ENCODE data around the gene GPR17. TPM values are rescaled to one million over a fixed set of nuclear protein-coding genes. Genes with fewer than 3 reads are reported as not detected.

The GPR17 gene
- total RNA-seq, 2 experiments from 2014 or later = 0.22 TPM; not detected in 1

DNA sequence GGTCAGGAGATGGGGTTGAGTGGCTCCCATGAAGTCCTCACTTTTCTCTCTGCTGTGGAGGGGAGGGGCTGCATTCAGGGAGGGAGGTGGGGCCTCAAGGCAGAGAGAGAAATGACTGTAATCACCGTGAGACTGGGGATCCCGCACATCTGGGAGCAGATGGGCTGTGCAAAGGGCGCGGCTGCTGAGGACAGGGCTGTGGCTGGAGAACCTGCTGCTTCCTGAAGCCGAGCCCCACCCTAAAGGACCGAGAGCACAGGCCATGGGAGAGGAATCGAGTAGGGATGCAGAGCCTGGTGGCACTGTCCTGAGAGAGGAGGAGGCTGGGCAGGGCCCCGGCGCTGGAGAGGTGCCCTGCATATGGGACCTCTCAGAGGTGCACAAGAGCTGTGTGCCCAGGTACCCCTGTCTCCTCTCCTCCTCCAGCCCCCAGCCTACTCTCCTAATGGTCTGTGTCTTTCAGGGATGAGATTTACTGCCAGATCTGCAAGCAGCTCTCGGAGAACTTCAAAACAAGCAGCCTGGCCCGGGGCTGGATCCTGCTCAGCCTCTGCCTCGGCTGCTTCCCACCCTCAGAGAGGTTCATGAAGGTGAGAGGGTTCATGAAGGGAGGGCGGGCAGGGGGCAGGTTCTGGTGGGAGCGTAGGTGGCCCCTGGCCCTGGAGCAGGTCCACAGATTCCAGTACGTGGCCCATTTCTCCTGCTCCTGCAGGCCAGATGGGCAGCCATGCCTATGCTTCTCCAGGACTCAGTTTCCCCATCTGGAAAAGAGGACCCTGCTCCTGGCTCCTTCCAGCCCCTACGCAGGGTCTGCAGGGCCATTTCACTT lies 25.9 kb upstream of the GPR17 start:
- Histone ChIP-seq H3K4me2 (ENCODE audit: low read length) (no peak overlapping the region), H3K27ac (ENCODE audit: low read depth, low read length, poor library complexity, severe bottlenecking) (no peak overlapping the region), H4K20me1 (ENCODE audit: insufficient read depth, low read length) (no peaks in the 10 kb centered on the region), H3K4me1 (ENCODE audit: insufficient read depth, low read length, poor library complexity, severe bottlenecking) (no peaks in the 10 kb centered on the region), H3K9me2 (ENCODE audit: insufficient read depth, low read length) (no peaks in the 10 kb centered on the region), H3K9me3 (ENCODE audit: low read length) (no peaks in the 10 kb centered on the region), H3K79me2 (ENCODE audit: insufficient read depth, low read depth, low read length) (no peaks in the 10 kb centered on the region), H3K36me3 (ENCODE audit: insufficient read depth, low read length) (no peaks in the 10 kb centered on the region), H2AFZ (ENCODE audit: low read length) (no peak overlapping the region), H3K4me3 (ENCODE audit: low read depth, low read length, poor library complexity, severe bottlenecking) (no peak overlapping the region)
- no peak for DNase-seq (ENCODE audit: low spot score)
- TF ChIP-seq, protein P1, sequence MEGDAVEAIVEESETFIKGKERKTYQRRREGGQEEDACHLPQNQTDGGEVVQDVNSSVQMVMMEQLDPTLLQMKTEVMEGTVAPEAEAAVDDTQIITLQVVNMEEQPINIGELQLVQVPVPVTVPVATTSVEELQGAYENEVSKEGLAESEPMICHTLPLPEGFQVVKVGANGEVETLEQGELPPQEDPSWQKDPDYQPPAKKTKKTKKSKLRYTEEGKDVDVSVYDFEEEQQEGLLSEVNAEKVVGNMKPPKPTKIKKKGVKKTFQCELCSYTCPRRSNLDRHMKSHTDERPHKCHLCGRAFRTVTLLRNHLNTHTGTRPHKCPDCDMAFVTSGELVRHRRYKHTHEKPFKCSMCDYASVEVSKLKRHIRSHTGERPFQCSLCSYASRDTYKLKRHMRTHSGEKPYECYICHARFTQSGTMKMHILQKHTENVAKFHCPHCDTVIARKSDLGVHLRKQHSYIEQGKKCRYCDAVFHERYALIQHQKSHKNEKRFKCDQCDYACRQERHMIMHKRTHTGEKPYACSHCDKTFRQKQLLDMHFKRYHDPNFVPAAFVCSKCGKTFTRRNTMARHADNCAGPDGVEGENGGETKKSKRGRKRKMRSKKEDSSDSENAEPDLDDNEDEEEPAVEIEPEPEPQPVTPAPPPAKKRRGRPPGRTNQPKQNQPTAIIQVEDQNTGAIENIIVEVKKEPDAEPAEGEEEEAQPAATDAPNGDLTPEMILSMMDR (conservative IDR thresholded peaks at IDR 0.05; ENCODE audit: low read length) = no peak
- no peak for TF ChIP-seq EZH2phosphoT487 (IDR thresholded peaks at IDR 0.05; ENCODE audit: borderline replicate concordance, low read depth, low read length)
- CTCF ChIA-PET (ENCODE audit: unreplicated experiment) = interaction anchor here (2.5 kb wide), 1 partner anchor 20 kb away, joined by 8 read pairs; no protein-coding TSS in a partner anchor
- BruUV-seq (replicated peaks) = no TSS peak
- intact Hi-C loops (cut with micrococcal nuclease; ENCODE audit: unreplicated experiment) = no loop called here
- POLR2A ChIA-PET = interaction anchor here (0.7 to 1.2 kb wide), 2 partner anchors 10 to 91 kb away, joined by 3 to 7 read pairs; no protein-coding TSS in a partner anchor

GRCh38 chr2:127620866-127621265 lies 25.1 kb upstream of the GPR17 start:
- no peaks in the 10 kb centered on the region for H3K36me3 ChIP-seq (ENCODE audit: insufficient read depth, low read length)
- H3K27ac ChIP-seq (ENCODE audit: low read depth, low read length, poor library complexity, severe bottlenecking) = no peak overlapping the region
- no peaks in the 10 kb centered on the region for H3K79me2 ChIP-seq (ENCODE audit: insufficient read depth, low read depth, low read length)
- H3K9me3 ChIP-seq (ENCODE audit: low read length) = no peaks in the 10 kb centered on the region
- H3K9me2 ChIP-seq (ENCODE audit: insufficient read depth, low read length) = no peaks in the 10 kb centered on the region
- no peak overlapping the region for H3K4me2 ChIP-seq (ENCODE audit: low read length)
- ChIA-PET CTCF (ENCODE audit: unreplicated experiment) (interaction anchor here (2.5 kb wide), 1 partner anchor 19 kb away, joined by 8 read pairs; no protein-coding TSS in a partner anchor), POLR2A (interaction anchor here (0.7 to 1.2 kb wide), 2 partner anchors 10 to 92 kb away, joined by 3 to 7 read pairs; no protein-coding TSS in a partner anchor)
- BruUV-seq (replicated peaks) = no TSS peak
- TF ChIP-seq, protein P1 (conservative IDR thresholded peaks at IDR 0.05; ENCODE audit: low read length) = no peak
- no peak for TF ChIP-seq EZH2phosphoT487 (IDR thresholded peaks at IDR 0.05; ENCODE audit: borderline replicate concordance, low read depth, low read length)
- H2AFZ ChIP-seq (ENCODE audit: low read length) = no peak overlapping the region
- peak; percentile 48 for DNase-seq (ENCODE audit: low spot score)
- intact Hi-C loops (cut with micrococcal nuclease; ENCODE audit: unreplicated experiment) = no loop called here
- H3K4me1 ChIP-seq (ENCODE audit: insufficient read depth, low read length, poor library complexity, severe bottlenecking) = no peaks in the 10 kb centered on the region
- no peaks in the 10 kb centered on the region for H4K20me1 ChIP-seq (ENCODE audit: insufficient read depth, low read length)
- H3K4me3 ChIP-seq (ENCODE audit: low read depth, low read length, poor library complexity, severe bottlenecking) = no peak overlapping the region

DNA sequence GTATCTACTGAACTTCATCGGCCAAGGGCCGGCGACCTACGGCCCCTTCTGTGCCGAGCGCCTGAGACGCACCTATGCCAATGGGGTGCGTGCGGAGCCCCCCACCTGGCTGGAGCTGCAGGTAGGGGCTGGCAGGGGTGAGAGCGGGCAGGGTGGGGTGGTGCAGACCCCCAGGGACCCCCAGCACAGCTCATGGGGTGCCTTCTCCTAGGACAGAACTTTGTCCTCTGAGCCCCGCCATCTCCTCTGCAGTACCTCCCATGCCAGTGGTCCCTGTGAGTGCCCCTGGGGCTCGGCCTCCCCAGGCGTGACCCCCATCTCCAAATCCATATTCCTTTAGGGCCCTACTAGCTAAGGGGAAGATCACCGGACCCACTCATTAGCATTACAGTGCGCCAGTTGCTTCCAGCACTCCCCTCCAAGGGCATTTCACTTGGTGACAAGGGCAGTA lies 23.9 kb upstream of the GPR17 start:
- intact Hi-C loops (cut with micrococcal nuclease; ENCODE audit: unreplicated experiment) = no loop called here
- no peaks in the 10 kb centered on the region for H4K20me1 ChIP-seq (ENCODE audit: insufficient read depth, low read length)
- H3K79me2 ChIP-seq (ENCODE audit: insufficient read depth, low read depth, low read length) = no peaks in the 10 kb centered on the region
- DNase-seq (ENCODE audit: low spot score) = no peak
- TF ChIP-seq, protein P1 (conservative IDR thresholded peaks at IDR 0.05; ENCODE audit: low read length) = no peak
- TF ChIP-seq EZH2phosphoT487 (IDR thresholded peaks at IDR 0.05; ENCODE audit: borderline replicate concordance, low read depth, low read length) = no peak
- H3K9me2 ChIP-seq (ENCODE audit: insufficient read depth, low read length) = no peaks in the 10 kb centered on the region
- H3K9me3 ChIP-seq (ENCODE audit: low read length) = no peaks in the 10 kb centered on the region
- ChIA-PET POLR2A (no interaction called here), CTCF (ENCODE audit: unreplicated experiment) (no interaction called here)
- no TSS peak for BruUV-seq (replicated peaks)
- no peak overlapping the region for H2AFZ ChIP-seq (ENCODE audit: low read length)
- no peak overlapping the region for H3K4me3 ChIP-seq (ENCODE audit: low read depth, low read length, poor library complexity, severe bottlenecking)
- no peaks in the 10 kb centered on the region for H3K36me3 ChIP-seq (ENCODE audit: insufficient read depth, low read length)
- no peak overlapping the region for H3K27ac ChIP-seq (ENCODE audit: low read depth, low read length, poor library complexity, severe bottlenecking)
- H3K4me1 ChIP-seq (ENCODE audit: insufficient read depth, low read length, poor library complexity, severe bottlenecking) = no peaks in the 10 kb centered on the region
- H3K4me2 ChIP-seq (ENCODE audit: low read length) = no peak overlapping the region

All from OCI-LY7 (cell line).